ENCODE data around the gene MAGI2.

MAGI2 gene

DNA sequence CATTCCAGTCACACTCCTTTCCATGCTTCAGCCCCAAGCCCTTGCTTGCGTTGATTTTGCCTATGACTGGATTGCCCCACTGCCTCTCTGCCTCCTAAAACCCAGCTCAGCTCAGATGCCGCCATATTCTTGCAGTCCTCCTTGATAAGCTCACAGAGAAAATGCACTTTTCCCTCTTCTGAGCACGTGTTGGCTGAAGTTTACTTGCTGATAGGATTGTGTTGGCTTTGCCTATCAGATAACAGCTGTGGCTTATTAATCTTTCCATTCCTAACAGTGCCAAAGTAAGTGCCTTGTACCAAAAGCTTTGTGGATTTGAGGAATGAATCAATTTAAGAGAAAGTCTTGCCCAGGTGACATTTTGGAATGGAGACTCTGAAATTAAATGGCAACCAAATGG lies 1405.7 kb downstream of the MAGI2 start:
- Histone ChIP-seq H3K4me2 (ENCODE audit: low read depth, low read length, poor library complexity, severe bottlenecking) (no peak overlapping the region), H3K4me1 (ENCODE audit: insufficient read depth, low read length, poor library complexity, severe bottlenecking) (no peaks in the 10 kb centered on the region), H3K9me2 (replicated peaks; ENCODE audit: low read depth, low read length) (no peaks in the 10 kb centered on the region), H3K36me3 (ENCODE audit: insufficient read depth, low read length) (no peaks in the 10 kb centered on the region), H3K4me3 (ENCODE audit: low read length, poor library complexity, severe bottlenecking) (no peak overlapping the region), H3K9ac (ENCODE audit: low read depth, low read length, poor library complexity, severe bottlenecking) (no peak overlapping the region), H3K79me2 (ENCODE audit: insufficient read depth, low read length) (no peaks in the 10 kb centered on the region), H3F3A (ENCODE audit: low read depth) (no peaks in the 10 kb centered on the region), H2AFZ (ENCODE audit: low read length) (no peak overlapping the region), H3K9me3 (ENCODE audit: insufficient read depth, low read depth, low read length) (no peaks in the 10 kb centered on the region), H4K20me1 (ENCODE audit: insufficient read depth, low read length, poor library complexity, severe bottlenecking) (no peaks in the 10 kb centered on the region), H3K27me3 (ENCODE audit: insufficient read depth, low read length, poor library complexity, severe bottlenecking) (no peaks in the 10 kb centered on the region)
- no peak for TF ChIP-seq EZH2phosphoT487 (IDR thresholded peaks at IDR 0.05; ENCODE audit: borderline replicate concordance)
- no peak for TF ChIP-seq CTCF (conservative IDR thresholded peaks at IDR 0.05; ENCODE audit: low read length)

- H3F3A ChIP-seq (ENCODE audit: low read depth) = no peaks in the 10 kb centered on the region
- no peak overlapping the region for H3K4me2 ChIP-seq (ENCODE audit: low read depth, low read length, poor library complexity, severe bottlenecking)
- no peaks in the 10 kb centered on the region for H4K20me1 ChIP-seq (ENCODE audit: insufficient read depth, low read length, poor library complexity, severe bottlenecking)
- H3K4me1 ChIP-seq (ENCODE audit: insufficient read depth, low read length, poor library complexity, severe bottlenecking) = no peaks in the 10 kb centered on the region
- no peaks in the 10 kb centered on the region for H3K9me2 ChIP-seq (replicated peaks; ENCODE audit: low read depth, low read length)
- H3K36me3 ChIP-seq (ENCODE audit: insufficient read depth, low read length) = no peaks in the 10 kb centered on the region
- no peak overlapping the region for H3K9ac ChIP-seq (ENCODE audit: low read depth, low read length, poor library complexity, severe bottlenecking)
- H3K27me3 ChIP-seq (ENCODE audit: insufficient read depth, low read length, poor library complexity, severe bottlenecking) = no peaks in the 10 kb centered on the region
- H3K4me3 ChIP-seq (ENCODE audit: low read length, poor library complexity, severe bottlenecking) = no peak overlapping the region
- H2AFZ ChIP-seq (ENCODE audit: low read length) = no peak overlapping the region
- no peaks in the 10 kb centered on the region for H3K9me3 ChIP-seq (ENCODE audit: insufficient read depth, low read depth, low read length)
- TF ChIP-seq CTCF (conservative IDR thresholded peaks at IDR 0.05; ENCODE audit: low read length) (no peak), EZH2phosphoT487 (IDR thresholded peaks at IDR 0.05; ENCODE audit: borderline replicate concordance) (no peak)
- no peaks in the 10 kb centered on the region for H3K79me2 ChIP-seq (ENCODE audit: insufficient read depth, low read length)
These were observed 1410.3 kb downstream of the MAGI2 start for GRCh38 chr7:78043159-78043558.

GRCh38 chr7:78041423-78041822 lies 1412.0 kb downstream of the MAGI2 start:
- no peaks in the 10 kb centered on the region for H4K20me1 ChIP-seq (ENCODE audit: insufficient read depth, low read length, poor library complexity, severe bottlenecking)
- no peaks in the 10 kb centered on the region for H3K36me3 ChIP-seq (ENCODE audit: insufficient read depth, low read length)
- no peak overlapping the region for H3K4me3 ChIP-seq (ENCODE audit: low read length, poor library complexity, severe bottlenecking)
- H3K4me2 ChIP-seq (ENCODE audit: low read depth, low read length, poor library complexity, severe bottlenecking) = no peak overlapping the region
- TF ChIP-seq EZH2phosphoT487 (IDR thresholded peaks at IDR 0.05; ENCODE audit: borderline replicate concordance) = no peak
- TF ChIP-seq CTCF (conservative IDR thresholded peaks at IDR 0.05; ENCODE audit: low read length) = no peak
- H3K9me3 ChIP-seq (ENCODE audit: insufficient read depth, low read depth, low read length) = no peaks in the 10 kb centered on the region
- no peak overlapping the region for H3K9ac ChIP-seq (ENCODE audit: low read depth, low read length, poor library complexity, severe bottlenecking)
- H3F3A ChIP-seq (ENCODE audit: low read depth) = no peaks in the 10 kb centered on the region
- no peaks in the 10 kb centered on the region for H3K4me1 ChIP-seq (ENCODE audit: insufficient read depth, low read length, poor library complexity, severe bottlenecking)
- no peaks in the 10 kb centered on the region for H3K27me3 ChIP-seq (ENCODE audit: insufficient read depth, low read length, poor library complexity, severe bottlenecking)
- no peaks in the 10 kb centered on the region for H3K79me2 ChIP-seq (ENCODE audit: insufficient read depth, low read length)
- no peak overlapping the region for H2AFZ ChIP-seq (ENCODE audit: low read length)
- no peaks in the 10 kb centered on the region for H3K9me2 ChIP-seq (replicated peaks; ENCODE audit: low read depth, low read length)

Measured in Loucy (cell line).